GM19395 (cell line): ENCODE measurements around the gene CLTA.

Experiments
- ATAC-seq: cut with Tn5 transposase; IDR thresholded peaks from one replicate; pipeline ENCODE4 v1.9.1; 2021; ENCODE audit warnings: mild to moderate bottlenecking, moderate library complexity; ENCODE audit not compliant: unreplicated experiment

CLTA gene

DNA sequence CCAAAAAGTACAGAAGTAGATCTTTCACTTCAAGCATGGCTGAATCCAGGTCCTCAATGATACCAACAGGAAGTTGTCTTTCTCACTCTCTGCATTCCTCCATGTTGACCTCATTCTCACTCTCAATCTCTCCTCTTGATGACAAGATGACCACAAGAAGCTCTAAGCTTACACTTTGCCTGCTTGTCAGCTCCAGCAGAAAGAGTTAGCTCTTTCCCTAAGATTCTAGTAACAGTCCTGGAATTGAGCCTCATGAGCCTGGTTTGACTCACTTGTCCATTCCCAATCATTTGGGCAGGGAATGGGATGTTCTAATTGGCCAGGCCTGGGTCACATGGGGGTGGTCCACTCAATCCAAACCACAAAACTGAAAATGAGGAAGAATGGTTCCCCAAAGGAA is 3.3 kb upstream of the CLTA start:
- no peak for ATAC-seq

DNA sequence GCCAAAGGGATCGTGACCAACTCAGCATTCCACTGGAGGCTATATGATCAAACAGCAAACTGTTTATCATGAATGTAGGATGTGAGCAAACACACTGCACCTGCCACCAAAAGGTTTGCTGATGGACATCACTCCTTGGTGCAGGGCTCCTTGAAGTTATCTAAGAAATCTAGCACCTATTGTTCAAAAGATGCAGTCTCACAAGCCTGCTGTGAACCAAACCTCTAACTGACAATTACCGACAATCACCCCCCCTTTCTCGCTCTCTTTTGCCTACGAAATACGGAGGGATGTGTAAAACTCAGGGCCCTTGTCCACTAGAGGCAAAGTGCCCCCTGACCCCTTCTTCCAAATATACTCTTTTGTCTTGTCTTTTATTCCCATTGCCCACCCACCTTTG is 2.5 kb upstream of the CLTA start:
- no peak for ATAC-seq

DNA sequence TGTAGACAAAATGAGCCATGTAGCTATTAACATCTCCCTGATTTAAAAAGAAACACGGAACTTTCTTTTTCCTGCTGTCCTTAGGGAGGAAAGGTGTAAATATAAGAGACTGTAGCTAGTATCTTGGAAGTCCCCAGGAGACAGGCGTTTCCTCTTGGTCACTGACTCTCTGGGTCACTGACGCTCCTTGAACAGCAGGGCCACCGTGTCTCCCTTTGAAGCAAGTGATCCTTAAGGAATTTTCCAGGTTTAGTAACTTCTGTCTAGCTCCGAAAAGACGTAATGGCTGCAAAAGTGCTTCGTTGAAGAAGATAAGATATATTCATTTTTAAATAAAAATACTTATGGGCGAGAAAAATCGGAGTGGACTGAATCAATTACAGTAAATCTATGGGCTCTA is 745 bp upstream of the CLTA start:
- no peak for ATAC-seq

DNA sequence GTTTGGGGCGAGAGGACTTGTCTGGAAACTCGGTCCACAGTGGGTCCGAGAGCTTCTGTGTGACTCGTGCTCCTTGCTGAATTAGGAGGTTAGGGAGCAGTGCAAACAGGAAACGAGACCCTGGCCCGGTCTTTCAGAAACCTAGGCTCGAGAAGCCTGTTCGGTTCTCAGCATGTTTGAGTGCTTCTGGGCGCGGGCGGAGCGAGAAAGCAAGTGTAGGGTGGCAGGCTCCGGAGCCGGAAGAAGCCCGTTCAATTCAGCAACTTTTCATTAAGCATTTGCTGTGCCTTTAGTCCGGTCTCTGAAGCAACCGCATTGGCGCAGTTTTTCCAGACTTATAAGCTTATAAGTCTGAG is 547 bp downstream of the CLTA start:
- peak; percentile 10 for ATAC-seq

DNA sequence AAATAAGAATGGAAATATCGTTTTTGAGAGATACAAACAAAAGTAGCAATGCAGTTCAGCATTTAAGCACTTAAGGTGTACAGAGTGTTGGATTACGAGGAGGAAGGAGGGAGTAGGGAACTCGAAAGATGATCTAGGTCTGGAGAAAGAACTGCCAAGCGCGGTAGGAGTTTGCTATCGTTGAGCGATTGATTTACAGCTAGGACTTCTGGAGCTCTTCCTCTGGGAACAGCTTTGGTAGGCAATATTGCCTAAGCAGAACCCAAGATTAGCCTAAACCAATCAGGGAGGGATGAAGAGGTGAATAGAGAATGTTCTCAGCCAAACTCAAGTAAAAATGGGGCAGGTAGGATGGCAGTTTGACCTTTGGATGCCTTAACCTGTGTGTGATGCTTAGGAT is 965 bp downstream of the CLTA start:
- ATAC-seq, result no peak

DNA sequence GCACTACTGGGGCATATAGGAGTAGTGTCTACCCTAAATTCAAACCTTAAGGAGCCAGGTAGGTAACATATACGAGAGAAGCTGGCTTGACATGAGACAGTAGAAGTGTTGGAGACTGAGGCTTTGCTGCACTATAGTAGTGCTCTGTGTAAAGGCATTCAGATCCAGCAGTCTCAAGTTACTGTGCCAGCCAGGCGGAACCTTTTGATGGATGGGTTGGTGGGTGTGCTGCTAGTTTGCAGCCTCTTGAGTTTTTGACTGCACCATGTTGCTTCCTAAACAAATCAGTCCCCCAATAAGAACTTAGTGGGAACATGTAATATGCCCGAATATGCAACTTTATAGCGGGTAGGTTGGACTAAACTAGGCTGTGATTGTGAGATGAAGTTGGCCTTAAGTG is 1.5 kb downstream of the CLTA start:
- no peak for ATAC-seq

DNA sequence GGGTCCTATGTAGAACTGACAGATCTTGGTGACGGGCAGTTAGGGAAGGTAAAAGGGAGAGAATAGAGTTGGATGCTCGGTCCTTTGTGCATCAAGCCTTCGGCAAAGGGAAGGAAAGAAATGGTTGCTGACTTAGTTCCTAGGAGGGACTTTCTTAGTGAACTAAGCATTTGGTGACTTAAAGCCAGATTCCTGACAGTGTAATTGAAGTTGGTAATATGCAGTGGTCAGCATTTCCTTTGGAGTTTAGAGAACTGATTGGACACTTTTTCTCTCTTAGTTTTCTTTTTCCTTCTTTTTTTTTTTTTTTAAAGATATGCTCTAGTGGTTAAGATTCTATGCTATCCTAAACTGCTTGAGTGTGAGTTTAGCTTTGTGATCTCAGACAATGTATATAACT is 2.3 kb downstream of the CLTA start:
- ATAC-seq, result no peak

DNA sequence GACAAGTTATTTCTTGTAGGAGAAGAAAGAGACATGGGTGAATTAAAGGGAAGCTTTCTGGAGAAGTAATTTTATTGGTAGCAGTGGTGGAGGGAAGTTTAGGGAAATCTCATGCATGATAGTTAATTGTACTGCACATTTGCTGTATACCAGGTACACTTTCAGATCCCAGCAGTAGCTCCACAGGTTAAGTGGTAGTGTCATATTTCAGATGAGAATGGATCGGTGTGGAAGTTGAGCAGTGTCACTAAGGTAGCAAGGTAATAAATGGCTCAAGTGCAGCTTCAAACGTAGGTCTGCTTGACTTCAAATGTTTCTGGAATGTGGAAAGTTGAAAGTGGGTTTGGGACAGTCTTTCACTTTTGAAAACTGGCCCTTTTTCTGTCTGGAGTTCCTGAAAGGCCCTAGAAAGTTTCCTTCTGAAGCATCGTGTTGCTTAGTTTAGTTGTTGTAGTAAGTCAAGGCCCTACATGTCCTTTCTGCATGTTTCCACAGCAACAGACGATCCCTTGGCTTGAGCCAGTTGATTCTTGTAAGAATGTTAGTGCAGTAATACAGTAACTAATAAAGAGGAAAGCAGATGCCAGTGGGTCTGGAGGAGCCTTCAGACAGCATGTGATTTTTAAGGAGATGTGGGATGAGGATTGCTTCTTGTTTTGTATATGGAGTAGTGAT is 3.7 kb downstream of the CLTA start:
- no peak for ATAC-seq

DNA sequence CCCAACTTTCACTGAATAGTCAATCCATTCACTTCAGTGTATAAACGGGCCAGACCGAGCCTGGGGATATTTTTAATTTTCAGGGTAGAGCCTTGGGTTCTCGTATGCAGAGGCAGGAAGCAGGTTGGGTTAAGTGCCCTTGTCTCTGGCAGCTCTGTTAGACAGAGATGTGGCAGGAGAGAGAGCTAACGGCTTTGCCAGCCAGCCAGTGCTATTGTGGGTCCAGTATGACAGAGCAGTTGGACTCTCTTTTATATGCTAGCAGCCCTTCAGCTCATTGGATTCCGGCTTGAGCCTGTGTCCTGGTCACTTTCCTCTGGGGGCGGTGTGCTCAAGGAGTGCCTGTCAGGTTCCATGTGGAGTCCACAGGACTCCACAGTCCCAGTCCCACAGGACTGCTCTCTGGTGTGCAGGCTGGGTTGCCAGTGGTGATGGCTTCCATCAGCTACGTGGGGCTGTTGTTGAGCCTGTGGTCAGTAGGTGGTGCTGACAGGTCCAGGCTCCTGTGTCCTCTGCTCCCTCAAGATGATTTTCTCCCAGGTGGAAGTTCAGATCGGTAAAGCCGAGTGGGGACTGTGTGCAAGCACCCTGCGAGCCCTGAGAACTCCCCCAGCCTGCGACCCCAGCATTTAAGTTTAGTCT is 14.3 kb downstream of the CLTA start:
- no peak for ATAC-seq

DNA sequence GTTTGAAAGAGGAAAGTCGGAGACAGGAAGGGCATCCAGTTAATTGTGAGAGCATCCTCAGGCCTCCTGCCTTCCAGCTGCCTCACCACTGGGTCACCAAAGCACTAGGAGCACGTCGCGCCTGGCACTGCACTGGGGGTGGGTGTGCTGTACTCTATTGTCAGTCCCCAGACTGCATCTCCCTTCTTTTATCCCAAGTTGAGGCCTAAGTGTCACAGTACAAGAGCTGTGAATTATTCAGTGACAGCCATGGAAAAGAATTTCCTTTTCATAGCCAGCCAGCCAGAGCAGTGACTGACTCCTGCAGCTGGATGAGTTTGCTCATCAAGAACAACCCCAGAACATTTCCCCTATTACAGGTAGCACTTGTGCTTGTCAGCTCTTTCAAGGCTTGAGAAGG is 16.3 kb downstream of the CLTA start:
- ATAC-seq, result no peak

DNA sequence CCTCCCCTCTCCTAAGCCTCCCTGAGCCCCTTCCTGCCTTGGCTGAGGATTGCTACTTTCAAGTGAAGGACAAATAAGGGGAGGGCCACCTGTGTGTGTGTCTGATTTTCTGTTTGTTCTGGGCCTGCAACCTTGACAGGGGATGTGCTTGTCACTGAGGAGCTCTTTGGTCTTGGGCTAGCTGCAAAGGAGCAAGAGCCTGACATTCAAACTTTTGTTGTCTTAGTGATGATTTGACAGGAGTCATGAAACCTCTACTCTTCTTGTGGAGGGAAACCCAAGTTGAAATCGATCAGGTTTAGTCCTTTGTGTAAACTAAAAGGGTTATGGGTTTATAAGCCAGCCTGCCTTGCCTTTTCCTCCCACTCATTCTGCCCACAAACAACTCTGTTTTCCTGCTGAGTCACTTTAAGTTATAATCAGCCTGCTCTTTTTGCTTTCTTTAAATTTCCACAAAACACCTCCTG is 16.9 kb downstream of the CLTA start:
- no peak for ATAC-seq

DNA sequence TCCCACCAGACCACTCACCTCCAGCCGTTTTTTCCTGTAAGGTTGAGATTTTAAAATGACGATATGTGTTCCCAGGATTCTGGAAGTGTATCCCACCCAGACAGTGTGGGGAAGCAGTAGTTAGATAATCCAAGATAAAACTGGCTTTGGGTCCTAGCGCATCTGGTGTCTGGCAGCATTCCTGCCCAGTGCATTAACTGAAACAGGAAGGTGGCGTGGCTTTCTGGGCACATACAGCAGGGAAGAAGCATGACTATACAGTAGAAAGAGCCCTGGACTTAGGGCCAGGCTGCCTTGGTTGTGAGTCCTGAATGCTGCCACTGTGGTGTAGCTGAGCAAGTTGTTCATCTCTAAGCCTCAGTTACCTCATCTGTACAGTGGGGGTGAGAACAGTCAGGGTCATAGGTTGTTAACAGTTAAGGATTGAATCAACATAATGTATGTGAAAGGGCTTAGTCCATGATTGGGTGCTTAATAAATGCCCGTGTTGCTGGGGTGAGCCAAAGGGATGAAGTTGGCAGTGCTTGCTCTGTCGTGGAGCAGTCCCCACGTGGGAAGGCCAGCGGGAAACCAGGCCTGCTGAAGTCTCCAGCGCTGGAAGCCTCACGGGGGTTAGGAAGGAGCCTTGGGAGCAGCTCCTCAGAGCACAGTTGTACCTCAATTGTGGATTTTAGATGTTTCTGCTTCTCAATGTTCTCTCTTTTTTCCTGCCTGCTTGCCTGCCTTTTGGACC is 18.0 kb downstream of the CLTA start:
- no peak for ATAC-seq

DNA sequence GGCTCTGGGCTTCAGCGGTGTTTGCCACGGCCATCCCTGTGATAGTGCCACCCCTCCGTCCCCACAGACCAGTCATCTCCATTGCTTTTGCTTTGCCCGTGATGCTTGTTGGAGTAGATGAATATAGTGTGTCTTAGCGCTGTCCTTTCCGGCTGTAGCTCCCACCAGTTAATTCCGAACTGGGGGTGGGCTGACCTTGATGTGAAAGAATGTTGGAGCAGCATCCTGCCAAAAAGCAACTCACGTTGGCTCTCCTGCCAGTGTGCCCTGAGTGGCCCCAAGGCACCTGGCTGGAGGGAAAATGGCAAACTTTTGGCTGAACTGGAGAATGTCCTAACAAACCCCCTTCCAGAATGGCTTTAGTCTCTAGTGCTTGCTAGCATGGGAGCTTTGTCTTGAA is 20.0 kb downstream of the CLTA start:
- no peak for ATAC-seq

DNA sequence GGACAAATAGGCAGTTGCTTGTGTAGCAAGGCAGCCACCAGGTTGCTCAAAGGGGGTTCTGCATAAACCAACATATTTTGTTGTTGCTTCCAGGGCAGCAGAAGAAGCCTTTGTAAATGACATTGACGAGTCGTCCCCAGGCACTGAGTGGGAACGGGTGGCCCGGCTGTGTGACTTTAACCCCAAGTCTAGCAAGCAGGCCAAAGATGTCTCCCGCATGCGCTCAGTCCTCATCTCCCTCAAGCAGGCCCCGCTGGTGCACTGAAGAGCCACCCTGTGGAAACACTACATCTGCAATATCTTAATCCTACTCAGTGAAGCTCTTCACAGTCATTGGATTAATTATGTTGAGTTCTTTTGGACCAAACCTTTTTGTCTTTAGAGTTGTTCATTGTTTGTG is 20.8 kb downstream of the CLTA start:
- ATAC-seq, result no peak

DNA sequence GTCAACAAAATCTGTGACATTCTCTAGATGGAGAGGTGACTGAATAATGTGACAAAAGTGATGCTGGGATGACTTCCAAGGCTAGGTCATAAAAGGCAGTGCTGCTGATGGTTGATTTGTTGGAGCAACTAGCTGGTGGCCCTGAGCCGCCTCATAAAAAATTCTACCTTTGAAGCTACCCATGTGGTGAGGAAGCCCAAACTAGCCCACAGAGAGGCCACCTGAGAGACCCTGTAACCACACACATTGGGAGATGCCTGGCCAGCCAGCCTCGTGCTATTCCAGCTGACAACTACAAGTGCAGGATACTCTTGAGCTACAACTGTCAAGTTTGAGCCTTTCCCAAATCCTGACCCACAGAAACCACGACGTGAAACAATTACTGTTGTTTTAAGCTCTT is 22.7 kb downstream of the CLTA start:
- no peak for ATAC-seq

DNA sequence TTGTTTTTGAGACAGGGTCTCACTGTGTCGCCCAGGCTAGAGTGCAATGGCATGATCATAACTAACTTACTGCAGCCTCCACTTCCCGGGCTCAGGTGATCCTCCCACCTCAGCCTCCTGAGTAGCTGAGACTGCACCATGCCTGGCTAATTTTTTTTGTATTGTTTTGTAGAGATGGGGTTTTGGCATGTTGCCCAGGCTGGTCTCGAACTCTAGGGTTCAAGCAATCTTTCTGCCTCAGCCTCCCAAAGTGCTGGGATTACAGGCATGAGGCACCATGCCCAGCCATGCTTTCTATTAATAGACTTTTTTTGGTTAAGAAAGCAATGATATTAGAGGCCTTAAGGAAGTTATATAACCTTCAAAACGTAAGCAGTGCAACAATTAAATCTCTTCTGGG is 23.3 kb downstream of the CLTA start:
- ATAC-seq, result no peak

DNA sequence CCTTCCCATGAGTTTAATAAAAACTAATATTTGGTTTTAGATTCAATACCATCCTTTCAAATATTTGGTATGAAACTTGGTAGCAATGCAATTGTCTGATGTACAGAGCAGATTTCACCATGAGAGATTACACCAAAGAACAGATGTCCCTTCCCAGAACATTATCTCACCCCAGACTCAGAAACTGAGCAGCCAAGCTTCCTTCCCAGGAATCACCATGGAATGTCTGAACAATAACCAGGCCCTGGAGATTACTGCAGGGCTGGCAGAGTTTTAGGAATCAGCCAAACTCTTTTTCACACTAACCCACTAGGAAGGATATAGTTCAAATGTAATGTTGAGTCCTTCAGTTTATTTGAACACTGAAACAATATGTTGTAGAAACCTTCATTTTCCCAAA is 23.9 kb downstream of the CLTA start:
- no peak for ATAC-seq

DNA sequence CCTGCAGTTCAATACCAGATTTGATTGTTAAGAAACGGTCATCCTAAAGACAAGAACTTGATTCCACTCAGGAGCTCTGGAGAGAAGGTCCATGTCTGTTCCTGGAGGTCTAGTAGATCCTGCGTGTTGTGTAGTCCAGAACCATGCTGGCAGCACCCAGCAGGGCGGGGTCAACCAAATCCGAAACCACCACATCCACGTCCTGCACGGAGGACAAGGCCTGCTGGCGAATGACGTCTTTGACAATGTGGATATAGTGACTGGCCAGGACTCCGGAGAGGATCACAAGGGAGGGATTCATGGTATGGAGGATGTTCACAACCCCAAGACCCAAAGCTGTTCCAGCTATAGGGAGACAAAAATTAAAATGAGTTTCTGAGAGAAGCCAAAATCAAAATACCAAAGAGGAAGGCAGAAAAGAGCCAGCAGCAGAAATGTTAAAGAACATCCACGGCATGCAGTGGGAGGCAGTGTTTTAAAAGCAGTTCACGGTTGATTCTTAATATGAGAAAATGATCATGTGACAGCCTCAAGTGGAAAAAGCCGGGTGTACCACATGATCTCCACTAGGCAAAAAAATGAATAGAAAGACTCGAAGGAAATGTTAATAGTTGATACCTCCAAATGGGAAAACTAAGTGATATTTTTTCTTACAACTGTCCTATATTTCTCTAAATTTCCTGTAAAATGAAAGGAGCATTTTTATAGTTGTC is 26.7 kb downstream of the CLTA start:
- no peak for ATAC-seq

DNA sequence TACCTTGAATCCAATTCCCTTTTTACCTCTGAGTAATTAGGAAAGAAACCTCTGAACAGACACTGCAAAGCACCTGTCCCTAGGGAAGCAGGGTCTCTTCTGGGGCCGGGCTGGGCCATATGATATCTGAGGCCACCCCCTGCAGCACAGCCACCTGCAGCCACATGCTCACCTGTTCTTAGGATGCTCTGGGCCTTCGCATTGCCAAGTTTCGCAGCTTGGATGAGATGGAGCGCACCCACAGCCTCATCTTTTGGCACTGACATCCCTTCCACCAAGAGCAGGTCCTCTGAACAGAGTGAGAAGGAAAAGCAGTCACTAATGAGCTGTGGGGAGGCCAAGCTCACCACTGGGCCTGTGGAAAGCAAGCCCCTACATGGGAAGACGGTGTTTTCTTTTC is 27.3 kb downstream of the CLTA start:
- no peak for ATAC-seq

DNA sequence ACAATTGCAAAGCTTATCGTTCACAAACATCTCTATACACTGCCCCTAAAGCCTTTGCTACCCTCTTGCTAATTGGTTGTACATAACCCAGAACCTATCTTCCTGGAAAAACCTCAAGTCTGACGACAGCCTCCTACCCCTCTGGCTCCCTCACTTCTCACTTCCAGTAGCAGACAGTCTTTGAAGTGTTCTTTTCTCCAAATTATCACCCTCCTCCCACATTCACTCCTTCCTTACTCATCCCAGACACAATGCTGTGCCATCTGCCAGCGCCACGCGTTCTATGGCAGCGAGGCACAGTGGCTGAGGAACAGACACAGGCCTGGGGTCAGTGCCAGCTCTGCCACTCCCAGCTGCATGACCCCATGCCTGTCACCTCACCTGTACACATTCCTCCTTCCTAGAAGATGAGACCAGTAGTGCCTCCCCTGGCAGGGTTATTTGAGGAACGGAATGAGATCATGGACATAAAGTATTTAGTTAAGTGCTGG is 27.7 kb downstream of the CLTA start:
- no peak for ATAC-seq

DNA sequence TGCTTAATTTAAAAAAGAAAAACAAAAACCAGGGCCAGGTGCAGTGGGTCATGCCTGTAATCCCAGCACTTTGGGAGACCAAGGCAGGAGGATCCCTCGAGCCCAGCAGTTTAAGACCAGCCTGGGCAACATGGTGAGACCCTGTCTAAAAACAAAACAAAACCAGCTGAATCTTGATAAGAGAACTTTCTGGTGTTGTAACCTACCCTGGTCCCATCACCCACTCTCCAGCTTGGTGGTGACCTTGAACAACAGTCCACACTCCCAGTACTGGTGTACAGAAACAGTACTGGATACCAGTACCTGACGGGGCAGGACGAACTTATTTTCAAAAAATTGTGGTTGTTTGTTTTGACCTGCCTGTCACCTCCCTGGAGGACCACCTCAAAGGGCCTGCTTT is 30.9 kb downstream of the CLTA start:
- ATAC-seq, result no peak

DNA sequence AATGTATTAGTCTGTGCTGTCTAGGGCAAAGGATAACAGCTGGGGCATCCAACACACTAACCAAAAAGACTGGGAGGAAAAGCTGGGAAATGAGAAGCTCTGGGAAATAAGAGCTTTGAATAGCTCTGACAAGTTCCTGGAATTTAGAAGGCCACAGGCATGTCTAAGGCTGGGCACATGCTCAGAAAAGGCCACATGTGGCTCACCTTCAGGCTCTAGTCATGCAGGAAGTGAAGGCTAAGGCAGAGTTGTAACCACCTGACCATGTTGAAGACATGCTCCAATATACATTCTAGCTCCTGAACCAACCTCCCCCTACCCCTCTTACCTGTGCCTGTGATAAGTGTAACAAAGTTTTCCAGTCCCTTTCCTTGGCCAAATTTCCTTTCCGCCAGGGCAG is 31.7 kb downstream of the CLTA start:
- ATAC-seq, result no peak
